BE2C (cell line): Measurements from ENCODE around the gene WWOX.

Source experiments
- DNase-seq: peaks from one replicate; pipeline ENCODE4 v3.0.0-alpha.2; 2020
- H3K27me3 ChIP-seq: fragments of 250-450 bp; sonication (Bioruptor Pico); 2 replicates; pipeline ENCODE4 v1.5.1; 2020; ENCODE audit warnings: mild to moderate bottlenecking
- H3K36me3 ChIP-seq: fragments of 250-450 bp; sonication (Bioruptor Pico); 2 replicates; pipeline ENCODE4 v1.5.1; 2020; ENCODE audit warnings: mild to moderate bottlenecking
- H3K4me1 ChIP-seq: fragments of 250-450 bp; sonication (Bioruptor Pico); 2 replicates; pipeline ENCODE4 v1.5.1; 2020
- H3K4me3 ChIP-seq: 2 replicates; pipeline ENCODE4 v1.5.1; 2011; ENCODE audit warnings: low read depth, low read length
- H3K9me3 ChIP-seq: fragments of 250-450 bp; sonication (Bioruptor Pico); 2 replicates; pipeline ENCODE4 v1.5.1; 2020
- TF ChIP-seq, protein P1 (sequence below): IDR thresholded peaks from 2 replicates; pipeline ENCODE4 v1.5.1; 2012; ENCODE audit warnings: mild to moderate bottlenecking, low read depth, low read length

WWOX gene

GRCh38 chr16:78490847-78491246, 391.4 kb downstream of the WWOX start:
- H3K27me3 ChIP-seq = no peaks in the 10 kb centered on the region
- TF ChIP-seq, protein P1, sequence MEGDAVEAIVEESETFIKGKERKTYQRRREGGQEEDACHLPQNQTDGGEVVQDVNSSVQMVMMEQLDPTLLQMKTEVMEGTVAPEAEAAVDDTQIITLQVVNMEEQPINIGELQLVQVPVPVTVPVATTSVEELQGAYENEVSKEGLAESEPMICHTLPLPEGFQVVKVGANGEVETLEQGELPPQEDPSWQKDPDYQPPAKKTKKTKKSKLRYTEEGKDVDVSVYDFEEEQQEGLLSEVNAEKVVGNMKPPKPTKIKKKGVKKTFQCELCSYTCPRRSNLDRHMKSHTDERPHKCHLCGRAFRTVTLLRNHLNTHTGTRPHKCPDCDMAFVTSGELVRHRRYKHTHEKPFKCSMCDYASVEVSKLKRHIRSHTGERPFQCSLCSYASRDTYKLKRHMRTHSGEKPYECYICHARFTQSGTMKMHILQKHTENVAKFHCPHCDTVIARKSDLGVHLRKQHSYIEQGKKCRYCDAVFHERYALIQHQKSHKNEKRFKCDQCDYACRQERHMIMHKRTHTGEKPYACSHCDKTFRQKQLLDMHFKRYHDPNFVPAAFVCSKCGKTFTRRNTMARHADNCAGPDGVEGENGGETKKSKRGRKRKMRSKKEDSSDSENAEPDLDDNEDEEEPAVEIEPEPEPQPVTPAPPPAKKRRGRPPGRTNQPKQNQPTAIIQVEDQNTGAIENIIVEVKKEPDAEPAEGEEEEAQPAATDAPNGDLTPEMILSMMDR = no peak
- no peaks in the 10 kb centered on the region for H3K4me1 ChIP-seq
- H3K9me3 ChIP-seq = no peaks in the 10 kb centered on the region
- H3K36me3 ChIP-seq = no peaks in the 10 kb centered on the region
- DNase-seq = no peak
- H3K4me3 ChIP-seq = no peak overlapping the region

DNA sequence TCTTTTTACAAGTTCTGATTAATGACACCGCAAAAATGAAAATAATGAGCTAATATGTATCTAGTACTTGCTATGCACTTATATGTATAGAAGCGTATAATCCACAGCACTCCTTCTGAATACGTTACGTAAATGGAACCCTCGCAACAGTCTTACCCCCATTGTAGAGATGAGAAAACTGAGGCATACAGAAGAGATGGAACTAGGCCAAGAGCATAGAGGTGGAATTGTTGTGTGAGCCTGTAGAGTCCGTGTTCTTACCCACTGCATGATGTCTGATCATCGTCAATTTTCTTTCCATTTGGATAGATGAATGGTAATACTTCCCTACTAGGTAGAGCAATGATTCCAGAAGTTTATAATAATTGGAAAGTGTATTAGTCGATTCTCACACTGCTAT, 394.1 kb downstream of the WWOX start:
- H3K4me1 ChIP-seq = no peaks in the 10 kb centered on the region
- no peaks in the 10 kb centered on the region; the same call in 1 of the 2 replicates for H3K9me3 ChIP-seq
- no peak overlapping the region for H3K4me3 ChIP-seq
- H3K36me3 ChIP-seq = no peaks in the 10 kb centered on the region
- no peak for DNase-seq
- H3K27me3 ChIP-seq = no peaks in the 10 kb centered on the region
- TF ChIP-seq, protein P1 = no peak

- H3K9me3 ChIP-seq = no peaks in the 10 kb centered on the region; the same call in 1 of the 2 replicates
- no peaks in the 10 kb centered on the region for H3K36me3 ChIP-seq
- H3K4me1 ChIP-seq = no peaks in the 10 kb centered on the region
- no peak overlapping the region for H3K4me3 ChIP-seq
- no peak for DNase-seq
- H3K27me3 ChIP-seq = no peaks in the 10 kb centered on the region
- TF ChIP-seq, protein P1 = no peak
Observed at GRCh38 chr16:78494105-78494504, 394.7 kb downstream of the WWOX start.

DNA sequence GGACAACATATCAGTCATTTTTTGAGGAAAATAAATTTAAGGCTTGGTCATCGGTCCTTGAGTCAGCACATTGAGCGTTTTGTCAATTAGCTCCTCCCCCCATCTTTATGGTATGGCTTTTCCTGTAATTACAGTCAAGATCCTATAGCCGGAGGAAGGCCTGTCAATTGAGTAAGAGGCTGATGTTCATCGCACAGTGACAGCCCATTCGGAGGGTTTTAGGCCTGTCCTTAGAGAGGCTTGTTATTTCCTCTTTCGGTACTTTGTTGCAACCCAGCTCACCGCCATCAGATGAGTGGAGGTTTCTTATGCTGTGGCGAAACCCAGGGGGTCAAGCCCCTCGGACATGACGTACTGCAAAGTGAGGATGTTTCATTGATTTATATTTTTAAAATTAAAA, 395.2 kb downstream of the WWOX start:
- H3K4me3 ChIP-seq = no peak overlapping the region
- DNase-seq = no peak
- no peaks in the 10 kb centered on the region for H3K36me3 ChIP-seq
- H3K4me1 ChIP-seq = no peaks in the 10 kb centered on the region
- H3K9me3 ChIP-seq = no peaks in the 10 kb centered on the region; the same call in 1 of the 2 replicates
- TF ChIP-seq, protein P1 = no peak
- no peaks in the 10 kb centered on the region for H3K27me3 ChIP-seq

- TF ChIP-seq, protein P1 = no peak
Observed at GRCh38 chr16:78496189-78496588, 396.7 kb downstream of the WWOX start.

GRCh38 chr16:78499399-78499798, 399.9 kb downstream of the WWOX start:
- no peaks in the 10 kb centered on the region for H3K27me3 ChIP-seq
- H3K4me3 ChIP-seq = no peak overlapping the region
- no peaks in the 10 kb centered on the region for H3K4me1 ChIP-seq
- no peak for DNase-seq
- no peaks in the 10 kb centered on the region for H3K36me3 ChIP-seq
- no peaks in the 10 kb centered on the region; the same call in 1 of the 2 replicates for H3K9me3 ChIP-seq
- TF ChIP-seq, protein P1 = no peak

More at GRCh38 chr16:78496189-78496588, 396.7 kb downstream of the WWOX start:
- Histone ChIP-seq H3K9me3 (no peaks in the 10 kb centered on the region; the same call in 1 of the 2 replicates), H3K4me3 (no peak overlapping the region), H3K27me3 (no peaks in the 10 kb centered on the region), H3K4me1 (no peaks in the 10 kb centered on the region), H3K36me3 (no peaks in the 10 kb centered on the region)
- DNase-seq = no peak
